Liver (tissue), 9 donors: ENCODE measurements around the gene PAQR9. TPM values are rescaled to one million over a fixed set of nuclear protein-coding genes. Genes with fewer than 3 reads are reported as not detected.

Experiments
- DNase-seq: peaks from one replicate; pipeline ENCODE4 v3.0.0-alpha.2; 2017; ENCODE audit warnings: low spot score
- H3K27ac ChIP-seq, 2 donors: one replicate each; pipeline ENCODE4 v1.7.0; 2013; ENCODE audit warnings: inconsistent platforms in 2 of 2, low read length in 2 of 2, control low read depth in 1 of 2, low read depth in 1 of 2, mild to moderate bottlenecking in 1 of 2
- H3K27me3 ChIP-seq, 4 donors: one replicate each; pipeline versions ENCODE4 v1.6.1 to v1.7.0; 2013; ENCODE audit warnings: low read length in 3 of 4, inconsistent platforms in 1 of 4, mild to moderate bottlenecking in 1 of 4, moderate library complexity in 1 of 4; ENCODE audit not compliant: control insufficient read depth in 4 of 4, insufficient read depth in 4 of 4
- H3K36me3 ChIP-seq, 4 donors: one replicate each; pipeline versions ENCODE4 v1.6.1 to v1.7.0; 2013; ENCODE audit warnings: low read length in 3 of 4, mild to moderate bottlenecking in 3 of 4, low read depth in 1 of 4, moderate library complexity in 1 of 4; ENCODE audit not compliant: control insufficient read depth in 4 of 4, insufficient read depth in 3 of 4
- H3K4me1 ChIP-seq, 4 donors: one replicate each; pipeline versions ENCODE4 v1.6.1 to v1.7.0; 2013; ENCODE audit warnings: low read length in 3 of 4, mild to moderate bottlenecking in 3 of 4, moderate library complexity in 1 of 4; ENCODE audit not compliant: control insufficient read depth in 4 of 4, insufficient read depth in 4 of 4
- H3K4me3 ChIP-seq, 3 donors: one replicate each; pipeline versions ENCODE4 v1.6.1 to v1.7.0; 2013; ENCODE audit warnings: low read length in 3 of 3, control low read depth in 1 of 3, low read depth in 1 of 3, mild to moderate bottlenecking in 1 of 3
- H3K9ac ChIP-seq, 2 donors: one replicate each; pipeline ENCODE4 v1.7.0; 2013; ENCODE audit warnings: low read length in 2 of 2, mild to moderate bottlenecking in 2 of 2, moderate library complexity in 2 of 2, control low read depth in 1 of 2, low read depth in 1 of 2
- H3K9me3 ChIP-seq, 4 donors: one replicate each; pipeline versions ENCODE4 v1.6.1 to v1.7.0; 2013; ENCODE audit warnings: low read length in 3 of 4; ENCODE audit not compliant: control insufficient read depth in 4 of 4
- FOXA2 ChIP-seq: IDR thresholded peaks from 2 replicates; pipeline ENCODE4 v1.6.1; 2016; ENCODE audit warnings: antibody characterized with exemption
- GABPA ChIP-seq, 2 donors: IDR thresholded peaks in 1 of 2; conservative IDR thresholded peaks in 1 of 2; 2 replicates each; pipeline ENCODE4 v1.6.1; 2016; ENCODE audit warnings: antibody characterized with exemption in 2 of 2, mild to moderate bottlenecking in 1 of 2, moderate library complexity in 1 of 2
- HNF4A ChIP-seq, 2 donors: conservative IDR thresholded peaks; 2 replicates each; pipeline ENCODE4 v1.6.1; 2016; ENCODE audit warnings: antibody characterized with exemption in 2 of 2, mild to moderate bottlenecking in 2 of 2
- HNF4G ChIP-seq: IDR thresholded peaks from 2 replicates; pipeline ENCODE4 v1.6.1; 2016; ENCODE audit warnings: antibody characterized with exemption
- JUND ChIP-seq, 2 donors: IDR thresholded peaks; 2 replicates each; pipeline ENCODE4 v1.6.1; 2016; ENCODE audit warnings: antibody characterized with exemption in 2 of 2
- NR2F2 ChIP-seq: IDR thresholded peaks from 2 replicates; pipeline ENCODE4 v1.6.1; 2016; ENCODE audit warnings: antibody characterized with exemption
- RAD21 ChIP-seq, 2 donors: IDR thresholded peaks; 2 replicates each; pipeline ENCODE4 v1.6.1; 2016; ENCODE audit warnings: antibody characterized with exemption in 2 of 2, mild to moderate bottlenecking in 2 of 2
- RXRA ChIP-seq, 2 donors: IDR thresholded peaks; 2 replicates each; pipeline ENCODE4 v1.6.1; 2017 to 2018; ENCODE audit warnings: antibody characterized with exemption in 2 of 2, mild to moderate bottlenecking in 1 of 2
- SP1 ChIP-seq: IDR thresholded peaks from 2 replicates; pipeline ENCODE4 v1.6.1; 2018; ENCODE audit warnings: antibody characterized with exemption, mild to moderate bottlenecking
- TAF1 ChIP-seq: conservative IDR thresholded peaks from 2 replicates; pipeline ENCODE4 v1.6.1; 2016; ENCODE audit warnings: antibody characterized with exemption, mild to moderate bottlenecking
- YY1 ChIP-seq: IDR thresholded peaks from 2 replicates; pipeline ENCODE4 v1.6.1; 2016; ENCODE audit warnings: antibody characterized with exemption, mild to moderate bottlenecking
- WGBS: extraction: QIAGEN DNeasy Blood & Tissue Kit; methylation state at CpG from one replicate; pipeline ENCODE4 v1.1.7; 2013; 5-methylcytosine and 5-hydroxymethylcytosine counted together
- polyA plus RNA-seq, 2 donors: library from polyadenylated mRNA; stranded (reverse) in 1 of 2; unstranded in 1 of 2; fragments of 200-250 nt in 1 of 2; fragments of >200 nt in 1 of 2; fragmentation: Nextera tagmentation in 1 of 2; extraction: Ambion mirVana in 1 of 2; gene quantifications; one replicate each; pipeline versions ENCODE4 v1.2.1 to v1.2.3, GENCODE V29; 2013 to 2015
- total RNA-seq, 2 donors: library from RNA; depleted of rRNA; stranded (reverse); fragments of >200 nt; gene quantifications; one replicate each; pipeline ENCODE4 v1.2.3, GENCODE V29; 2014
- TF ChIP-seq, protein P1 (sequence below): IDR thresholded peaks from 2 replicates; pipeline ENCODE4 v1.6.1; 2016; ENCODE audit warnings: antibody characterized with exemption
- TF ChIP-seq, protein P2 (sequence below): IDR thresholded peaks from 2 replicates; pipeline ENCODE4 v1.6.1; 2016; ENCODE audit warnings: antibody characterized with exemption
- TF ChIP-seq, protein P3 (sequence below): fragments of 150-350 bp; IDR thresholded peaks from 2 replicates; pipeline ENCODE4 v1.5.1; 2017; ENCODE audit warnings: improper control_type of control experiment, low read depth, low read length; ENCODE audit not compliant: missing input control
- TF ChIP-seq, protein P4 (sequence below): IDR thresholded peaks from 2 replicates; pipeline ENCODE4 v1.6.1; 2016; ENCODE audit warnings: antibody characterized with exemption
- TF ChIP-seq, protein P5 (sequence below): IDR thresholded peaks from 2 replicates; pipeline ENCODE4 v1.6.1; 2016; ENCODE audit warnings: antibody characterized with exemption, mild to moderate bottlenecking
- donor health status: healthy.
- donor health status: healthy.
- donor health status: healthy.
- donor health status: healthy.
- donor health status: healthy.

Gene PAQR9
- total and polyA plus RNA-seq, 4 donors = 3.6 to 24.3 (median 12.6) TPM

DNA sequence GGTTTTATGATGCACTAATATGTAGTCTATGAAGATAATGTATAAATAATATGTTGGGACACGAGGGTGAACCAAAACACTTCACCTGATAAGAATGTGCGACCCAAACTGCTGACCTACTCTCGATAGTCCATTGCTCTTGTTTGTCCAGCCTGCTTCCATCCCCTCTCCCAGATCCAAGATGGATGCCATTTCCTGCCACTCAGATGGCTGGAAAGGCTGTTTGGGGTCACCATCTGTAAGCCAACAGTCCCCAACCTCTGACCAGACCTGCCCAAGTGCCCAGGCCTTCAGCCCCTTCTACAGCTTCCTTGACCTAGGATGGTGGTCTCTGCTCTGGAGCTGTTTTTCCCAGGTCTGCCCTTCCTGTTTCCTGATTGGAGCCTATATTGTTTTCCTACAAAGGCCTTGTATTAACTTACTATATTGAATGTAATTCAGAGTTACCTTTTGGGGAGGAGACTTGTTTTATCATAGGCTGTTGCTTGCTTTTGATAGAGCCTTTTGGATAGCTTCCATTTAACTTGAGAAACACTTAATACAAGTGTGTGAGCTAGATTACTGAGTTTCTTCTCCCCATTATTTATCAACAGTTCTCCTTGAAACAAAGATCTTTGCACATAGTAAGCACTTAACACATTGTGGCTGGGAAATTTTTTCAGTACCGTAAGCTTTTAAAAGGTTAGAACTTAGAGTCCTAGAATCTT lies 5.0 kb upstream of the PAQR9 start (continued):
- TF ChIP-seq, protein P1, sequence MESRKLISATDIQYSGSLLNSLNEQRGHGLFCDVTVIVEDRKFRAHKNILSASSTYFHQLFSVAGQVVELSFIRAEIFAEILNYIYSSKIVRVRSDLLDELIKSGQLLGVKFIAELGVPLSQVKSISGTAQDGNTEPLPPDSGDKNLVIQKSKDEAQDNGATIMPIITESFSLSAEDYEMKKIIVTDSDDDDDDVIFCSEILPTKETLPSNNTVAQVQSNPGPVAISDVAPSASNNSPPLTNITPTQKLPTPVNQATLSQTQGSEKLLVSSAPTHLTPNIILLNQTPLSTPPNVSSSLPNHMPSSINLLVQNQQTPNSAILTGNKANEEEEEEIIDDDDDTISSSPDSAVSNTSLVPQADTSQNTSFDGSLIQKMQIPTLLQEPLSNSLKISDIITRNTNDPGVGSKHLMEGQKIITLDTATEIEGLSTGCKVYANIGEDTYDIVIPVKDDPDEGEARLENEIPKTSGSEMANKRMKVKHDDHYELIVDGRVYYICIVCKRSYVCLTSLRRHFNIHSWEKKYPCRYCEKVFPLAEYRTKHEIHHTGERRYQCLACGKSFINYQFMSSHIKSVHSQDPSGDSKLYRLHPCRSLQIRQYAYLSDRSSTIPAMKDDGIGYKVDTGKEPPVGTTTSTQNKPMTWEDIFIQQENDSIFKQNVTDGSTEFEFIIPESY = no peak
- no peak for TF ChIP-seq GABPA (IDR thresholded peaks at IDR 0.05 in 1 of 2, conservative IDR thresholded peaks at IDR 0.05 in 1 of 2)

DNA sequence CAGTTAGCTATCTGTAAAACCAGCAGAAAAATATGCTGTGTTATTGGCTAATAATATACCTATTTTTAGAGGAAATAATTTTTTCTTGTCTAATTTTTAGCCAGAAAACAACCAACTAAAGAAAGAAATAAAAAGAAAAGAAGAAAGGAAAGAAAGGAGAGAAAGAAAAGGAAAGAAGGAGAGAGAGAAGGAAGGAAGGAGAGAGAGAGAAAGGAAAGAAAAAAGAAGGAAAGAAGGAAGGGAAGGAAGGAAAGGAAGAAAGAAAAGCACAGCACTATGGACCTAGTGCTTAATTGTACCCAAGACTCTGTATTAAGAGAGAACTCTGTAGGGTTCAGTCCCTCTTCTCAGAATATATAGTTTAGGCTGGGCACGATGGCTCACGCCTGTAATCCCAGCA lies 3.3 kb upstream of the PAQR9 start:
- Histone ChIP-seq H3K4me3 (no peak overlapping the region), H3K9ac (no peak overlapping the region), H3K4me1 (peaks cover 4 to 30% (median 22%) of the 10 kb centered on the region in 4 donors), H3K36me3 (no peaks in the 10 kb centered on the region), H3K9me3 (no peaks in the 10 kb centered on the region), H3K27me3 (no peaks in the 10 kb centered on the region), H3K27ac (no peak overlapping the region)
- DNase-seq = no peak
- TF ChIP-seq HNF4A (conservative IDR thresholded peaks at IDR 0.05) (no peak), TAF1 (no peak), SP1 (no peak), NR2F2 (no peak), FOXA2 (no peak), RAD21 (IDR thresholded peaks at IDR 0.05) (no peak)
- WGBS = 99% methylated on average over 2 of the region's 2 CpGs

DNA sequence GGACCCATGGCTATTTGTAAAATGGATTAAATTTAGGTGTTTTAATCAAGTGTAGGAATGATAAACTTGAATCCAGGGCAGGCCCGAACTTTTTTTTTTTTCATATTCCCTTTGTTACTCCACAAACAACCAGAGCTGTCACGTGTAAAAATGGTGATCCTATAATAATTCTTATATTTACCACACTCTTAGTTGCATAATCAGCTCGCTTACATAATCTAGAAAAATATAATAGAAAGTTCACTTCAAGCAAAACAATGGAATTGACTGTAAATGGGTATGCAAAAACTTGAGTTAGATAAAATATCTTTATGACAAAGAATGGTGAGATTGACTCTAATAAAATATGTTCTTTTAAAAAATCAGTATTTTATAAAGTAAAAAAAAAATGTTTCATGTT lies 2.1 kb upstream of the PAQR9 start:
- Histone ChIP-seq H3K9ac (no peak overlapping the region), H3K27me3 (no peaks in the 10 kb centered on the region), H3K27ac (no peak overlapping the region), H3K4me3 (no peak overlapping the region), H3K36me3 (no peaks in the 10 kb centered on the region), H3K4me1 (peaks cover 4 to 36% (median 30%) of the 10 kb centered on the region in 4 donors), H3K9me3 (no peaks in the 10 kb centered on the region)
- WGBS = 49% methylated on average over 3 of the region's 3 CpGs
- no peak for DNase-seq
- TF ChIP-seq RAD21 (IDR thresholded peaks at IDR 0.05) (no peak), NR2F2 (no peak), RXRA (IDR thresholded peaks at IDR 0.05) (no peak), SP1 (no peak), TAF1 (no peak), GABPA (IDR thresholded peaks at IDR 0.05 in 1 of 2, conservative IDR thresholded peaks at IDR 0.05 in 1 of 2) (no peak)
- TF ChIP-seq, protein P2, sequence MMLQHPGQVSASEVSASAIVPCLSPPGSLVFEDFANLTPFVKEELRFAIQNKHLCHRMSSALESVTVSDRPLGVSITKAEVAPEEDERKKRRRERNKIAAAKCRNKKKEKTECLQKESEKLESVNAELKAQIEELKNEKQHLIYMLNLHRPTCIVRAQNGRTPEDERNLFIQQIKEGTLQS = no peak
- TF ChIP-seq, protein P3, sequence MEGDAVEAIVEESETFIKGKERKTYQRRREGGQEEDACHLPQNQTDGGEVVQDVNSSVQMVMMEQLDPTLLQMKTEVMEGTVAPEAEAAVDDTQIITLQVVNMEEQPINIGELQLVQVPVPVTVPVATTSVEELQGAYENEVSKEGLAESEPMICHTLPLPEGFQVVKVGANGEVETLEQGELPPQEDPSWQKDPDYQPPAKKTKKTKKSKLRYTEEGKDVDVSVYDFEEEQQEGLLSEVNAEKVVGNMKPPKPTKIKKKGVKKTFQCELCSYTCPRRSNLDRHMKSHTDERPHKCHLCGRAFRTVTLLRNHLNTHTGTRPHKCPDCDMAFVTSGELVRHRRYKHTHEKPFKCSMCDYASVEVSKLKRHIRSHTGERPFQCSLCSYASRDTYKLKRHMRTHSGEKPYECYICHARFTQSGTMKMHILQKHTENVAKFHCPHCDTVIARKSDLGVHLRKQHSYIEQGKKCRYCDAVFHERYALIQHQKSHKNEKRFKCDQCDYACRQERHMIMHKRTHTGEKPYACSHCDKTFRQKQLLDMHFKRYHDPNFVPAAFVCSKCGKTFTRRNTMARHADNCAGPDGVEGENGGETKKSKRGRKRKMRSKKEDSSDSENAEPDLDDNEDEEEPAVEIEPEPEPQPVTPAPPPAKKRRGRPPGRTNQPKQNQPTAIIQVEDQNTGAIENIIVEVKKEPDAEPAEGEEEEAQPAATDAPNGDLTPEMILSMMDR = no peak

DNA sequence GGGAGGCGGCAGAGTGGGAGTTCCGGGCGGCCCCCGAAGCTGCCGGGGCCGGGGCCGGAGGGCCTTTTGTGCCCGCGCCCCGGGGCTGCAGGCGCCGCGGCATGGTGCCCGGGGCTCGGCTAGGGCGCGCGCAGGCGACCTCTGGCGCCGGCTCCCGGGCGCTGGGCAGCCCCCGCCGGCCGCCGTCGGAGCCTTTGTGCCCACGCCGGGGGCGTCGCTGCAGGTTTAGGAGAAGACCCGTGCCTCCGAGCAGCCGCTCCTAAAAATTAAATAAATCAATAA lies 299 bp downstream of the PAQR9 start:
- Histone ChIP-seq H3K27ac (peak overlapping the region; percentile 51 to 75), H3K36me3 (no peaks in the 10 kb centered on the region), H3K4me1 (peaks cover 4 to 38% (median 30%) of the 10 kb centered on the region in 4 donors), H3K9ac (peak overlapping the region in 1 of 2 donors; percentile 41), H3K4me3 (peak overlapping the region; percentile 50 to 90 (median 64)), H3K9me3 (no peaks in the 10 kb centered on the region), H3K27me3 (no peaks in the 10 kb centered on the region)
- DNase-seq = no peak
- under 1% methylated on average over 35 of the region's 35 CpGs for WGBS
- TF ChIP-seq FOXA2 (no peak), HNF4G (no peak), JUND (IDR thresholded peaks at IDR 0.05) (no peak), YY1 (no peak), SP1 (no peak), NR2F2 (no peak), RAD21 (IDR thresholded peaks at IDR 0.05) (no peak)
- TF ChIP-seq, protein P4, sequence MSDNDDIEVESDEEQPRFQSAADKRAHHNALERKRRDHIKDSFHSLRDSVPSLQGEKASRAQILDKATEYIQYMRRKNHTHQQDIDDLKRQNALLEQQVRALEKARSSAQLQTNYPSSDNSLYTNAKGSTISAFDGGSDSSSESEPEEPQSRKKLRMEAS = no peak
- TF ChIP-seq, protein P5, sequence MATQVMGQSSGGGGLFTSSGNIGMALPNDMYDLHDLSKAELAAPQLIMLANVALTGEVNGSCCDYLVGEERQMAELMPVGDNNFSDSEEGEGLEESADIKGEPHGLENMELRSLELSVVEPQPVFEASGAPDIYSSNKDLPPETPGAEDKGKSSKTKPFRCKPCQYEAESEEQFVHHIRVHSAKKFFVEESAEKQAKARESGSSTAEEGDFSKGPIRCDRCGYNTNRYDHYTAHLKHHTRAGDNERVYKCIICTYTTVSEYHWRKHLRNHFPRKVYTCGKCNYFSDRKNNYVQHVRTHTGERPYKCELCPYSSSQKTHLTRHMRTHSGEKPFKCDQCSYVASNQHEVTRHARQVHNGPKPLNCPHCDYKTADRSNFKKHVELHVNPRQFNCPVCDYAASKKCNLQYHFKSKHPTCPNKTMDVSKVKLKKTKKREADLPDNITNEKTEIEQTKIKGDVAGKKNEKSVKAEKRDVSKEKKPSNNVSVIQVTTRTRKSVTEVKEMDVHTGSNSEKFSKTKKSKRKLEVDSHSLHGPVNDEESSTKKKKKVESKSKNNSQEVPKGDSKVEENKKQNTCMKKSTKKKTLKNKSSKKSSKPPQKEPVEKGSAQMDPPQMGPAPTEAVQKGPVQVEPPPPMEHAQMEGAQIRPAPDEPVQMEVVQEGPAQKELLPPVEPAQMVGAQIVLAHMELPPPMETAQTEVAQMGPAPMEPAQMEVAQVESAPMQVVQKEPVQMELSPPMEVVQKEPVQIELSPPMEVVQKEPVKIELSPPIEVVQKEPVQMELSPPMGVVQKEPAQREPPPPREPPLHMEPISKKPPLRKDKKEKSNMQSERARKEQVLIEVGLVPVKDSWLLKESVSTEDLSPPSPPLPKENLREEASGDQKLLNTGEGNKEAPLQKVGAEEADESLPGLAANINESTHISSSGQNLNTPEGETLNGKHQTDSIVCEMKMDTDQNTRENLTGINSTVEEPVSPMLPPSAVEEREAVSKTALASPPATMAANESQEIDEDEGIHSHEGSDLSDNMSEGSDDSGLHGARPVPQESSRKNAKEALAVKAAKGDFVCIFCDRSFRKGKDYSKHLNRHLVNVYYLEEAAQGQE = no peak
